GM19043 (cell line): ENCODE measurements around the gene ACTRT2.

ENCODE experiments used
- ATAC-seq: cut with Tn5 transposase; IDR thresholded peaks from one replicate; pipeline ENCODE4 v1.9.1; 2021; ENCODE audit warnings: low read depth; ENCODE audit not compliant: unreplicated experiment

ACTRT2 gene

GRCh38 chr1:3050603-3051002 lies 29.3 kb downstream of the ACTRT2 start:
- ATAC-seq = no peak

GRCh38 chr1:3051270-3052268 lies 30.3 kb downstream of the ACTRT2 start:
- ATAC-seq = no peak

- ATAC-seq = no peak
Measured at GRCh38 chr1:3052501-3052900, 31.2 kb downstream of the ACTRT2 start.

- no peak for ATAC-seq
Measured at GRCh38 chr1:3053366-3053980, 32.2 kb downstream of the ACTRT2 start.

GRCh38 chr1:3053986-3054385 lies 32.7 kb downstream of the ACTRT2 start:
- ATAC-seq = no peak

GRCh38 chr1:3054474-3054873 lies 33.2 kb downstream of the ACTRT2 start:
- ATAC-seq = no peak

- ATAC-seq = no peak
Measured at GRCh38 chr1:3055051-3055450, 33.8 kb downstream of the ACTRT2 start.

GRCh38 chr1:3056641-3057040 lies 35.4 kb downstream of the ACTRT2 start:
- ATAC-seq = no peak

GRCh38 chr1:3058263-3059030 lies 37.2 kb downstream of the ACTRT2 start:
- ATAC-seq = no peak

GRCh38 chr1:3060127-3060526 lies 38.9 kb downstream of the ACTRT2 start:
- no peak for ATAC-seq

GRCh38 chr1:3060601-3061551 lies 39.6 kb downstream of the ACTRT2 start:
- no peak for ATAC-seq

GRCh38 chr1:3061566-3061965 lies 40.3 kb downstream of the ACTRT2 start:
- no peak for ATAC-seq

- ATAC-seq = no peak
Measured at GRCh38 chr1:3061981-3062615, 40.8 kb downstream of the ACTRT2 start.

GRCh38 chr1:3062616-3063378 lies 41.5 kb downstream of the ACTRT2 start:
- no peak for ATAC-seq

GRCh38 chr1:3063379-3064295 lies 42.4 kb downstream of the ACTRT2 start:
- no peak for ATAC-seq

GRCh38 chr1:3064296-3064850 lies 43.1 kb downstream of the ACTRT2 start:
- no peak for ATAC-seq

- ATAC-seq = no peak
Measured at GRCh38 chr1:3064901-3065300, 43.6 kb downstream of the ACTRT2 start.
